ENCODE data around the gene TMPRSS9.

GRCh38 chr19:2389594-2389993 lies 29.5 kb downstream of the TMPRSS9 start:
- TF ChIP-seq EZH2 (IDR thresholded peaks at IDR 0.05; ENCODE audit: low read length) (no peak), CTCF (optimal IDR thresholded peaks at IDR 0.05 in 1 of 3, IDR thresholded peaks at IDR 0.05 in 1 of 3, conservative IDR thresholded peaks at IDR 0.05 in 1 of 3; ENCODE audit: extremely low read depth in 1 of 3, insufficient read depth in 2 of 3, low read length in 3 of 3) (no peak)
